HEK293 (cell line): ENCODE measurements around the gene WNT11.

Experiments used
- CTCF ChIA-PET: fragments of 350-600 bp; formaldehyde crosslinking; extraction: SDS; loops from one replicate; lab custom pipeline; 2021; ENCODE audit warnings: antibody characterized with exemption; lab: Yijun Ruan, JAX
- POLR2A ChIA-PET: fragments of 300-600 bp; formaldehyde crosslinking; extraction: SDS; loops from one replicate; lab custom pipeline; 2020; ENCODE audit warnings: antibody characterized with exemption, inconsistent platforms; lab: Yijun Ruan, JAX
- H3K27ac ChIP-seq: fragments of 200-500 bp; sonication (Bioruptor generic); 2 replicates; pipeline ENCODE4 v1.5.1; 2014; ENCODE audit warnings: low read depth, low read length, control low read depth, inconsistent platforms; ENCODE audit errors: extremely low read depth
- H3K36me3 ChIP-seq, 2 experiments: fragments of 200-500 bp in 1 of 2; sonication (Bioruptor generic) in 1 of 2; 1 replicate in 1 of 2; 2 replicates in 1 of 2; pipeline ENCODE4 v1.5.1; 2014 to 2017; ENCODE audit warnings: inconsistent platforms in 2 of 2, low read length in 2 of 2; ENCODE audit not compliant: control insufficient read depth in 2 of 2, insufficient read depth in 1 of 2
- H3K4me1 ChIP-seq: fragments of 200-500 bp; sonication (Bioruptor generic); 2 replicates; pipeline ENCODE4 v1.5.1; 2014; ENCODE audit warnings: mild to moderate bottlenecking, low read length, inconsistent platforms; ENCODE audit not compliant: control insufficient read depth, insufficient read depth
- H3K4me3 ChIP-seq: 2 replicates; pipeline ENCODE4 v1.5.1; 2011; ENCODE audit warnings: low read depth, mild to moderate bottlenecking, control low read depth, low read length, moderate library complexity
- H3K9me3 ChIP-seq: fragments of 200-500 bp; sonication (Bioruptor generic); 2 replicates; pipeline ENCODE4 v1.5.1; 2014; ENCODE audit warnings: low read depth, low read length, inconsistent platforms; ENCODE audit not compliant: control insufficient read depth, insufficient read depth
- GLIS2 ChIP-seq: fragments of 450-650 bp; formaldehyde crosslinking; IDR thresholded peaks from 2 replicates; pipeline ENCODE4 v1.5.1; 2016; ENCODE audit warnings: missing biosample characterization, missing genetic modification characterization
- SCRT1 ChIP-seq: fragments of 450-650 bp; formaldehyde crosslinking; IDR thresholded peaks from 2 replicates; pipeline ENCODE4 v1.5.1; 2016; ENCODE audit warnings: missing biosample characterization, missing genetic modification characterization, borderline replicate concordance
- ZIC2 ChIP-seq: fragments of 450-650 bp; formaldehyde crosslinking; IDR thresholded peaks from 2 replicates; pipeline ENCODE4 v1.5.1; 2016; ENCODE audit warnings: missing biosample characterization, missing genetic modification characterization
- ZNF2 ChIP-seq: fragments of 450-650 bp; formaldehyde crosslinking; IDR thresholded peaks from 2 replicates; pipeline ENCODE4 v1.5.1; 2016; ENCODE audit warnings: missing biosample characterization, missing genetic modification characterization
- ZNF366 ChIP-seq: fragments of 450-650 bp; formaldehyde crosslinking; conservative IDR thresholded peaks from 2 replicates; pipeline ENCODE4 v1.5.1; 2016; ENCODE audit warnings: missing biosample characterization, missing genetic modification characterization
- ZNF37A ChIP-seq: fragments of 450-650 bp; IDR thresholded peaks from 2 replicates; pipeline ENCODE4 v1.5.1; 2018; ENCODE audit warnings: missing biosample characterization, missing genetic modification characterization
- ZNF473 ChIP-seq: fragments of 450-650 bp; formaldehyde crosslinking; IDR thresholded peaks from 2 replicates; pipeline ENCODE4 v1.5.1; 2017; ENCODE audit warnings: missing biosample characterization, missing genetic modification characterization
- ZNF530 ChIP-seq: fragments of 450-650 bp; formaldehyde crosslinking; IDR thresholded peaks from 2 replicates; pipeline ENCODE4 v1.5.1; 2016; ENCODE audit warnings: low read depth, missing biosample characterization, missing genetic modification characterization
- ZNF624 ChIP-seq: fragments of 450-650 bp; formaldehyde crosslinking; IDR thresholded peaks from 2 replicates; pipeline ENCODE4 v1.5.1; 2017; ENCODE audit warnings: missing biosample characterization, missing genetic modification characterization
- ZNF792 ChIP-seq: fragments of 450-650 bp; formaldehyde crosslinking; IDR thresholded peaks from 2 replicates; pipeline ENCODE4 v1.5.1; 2016; ENCODE audit warnings: missing biosample characterization, missing genetic modification characterization
- ZSCAN30 ChIP-seq: fragments of 450-650 bp; IDR thresholded peaks from 2 replicates; pipeline ENCODE4 v1.5.1; 2018; ENCODE audit warnings: missing biosample characterization, mild to moderate bottlenecking, missing genetic modification characterization, moderate library complexity
- TF ChIP-seq, protein P1 (sequence below): fragments of 450-650 bp; IDR thresholded peaks from 2 replicates; pipeline ENCODE4 v1.5.1; 2018; ENCODE audit warnings: missing biosample characterization, missing genetic modification characterization
- TF ChIP-seq, protein P2 (sequence below): fragments of 450-650 bp; formaldehyde crosslinking; optimal IDR thresholded peaks from 2 replicates; pipeline ENCODE3; 2016; ENCODE audit warnings: missing biosample characterization, mild to moderate bottlenecking, missing genetic modification characterization
- TF ChIP-seq, protein P3 (sequence below): fragments of 450-650 bp; formaldehyde crosslinking; IDR thresholded peaks from 2 replicates; pipeline ENCODE4 v1.5.1; 2016; ENCODE audit warnings: missing biosample characterization, missing genetic modification characterization
- TF ChIP-seq, protein P4 (sequence below): fragments of 450-650 bp; formaldehyde crosslinking; IDR thresholded peaks from 2 replicates; pipeline ENCODE4 v1.5.1; 2016; ENCODE audit warnings: missing biosample characterization, missing genetic modification characterization
- TF ChIP-seq, protein P5 (sequence below): fragments of 450-650 bp; formaldehyde crosslinking; IDR thresholded peaks from 2 replicates; pipeline ENCODE4 v1.5.1; 2016; ENCODE audit warnings: missing biosample characterization, missing genetic modification characterization

The WNT11 gene

GRCh38 chr11:76153571-76153923 is 52.8 kb downstream of the WNT11 start:
- CTCF ChIA-PET, result interaction anchor here (0.7 to 3.2 kb wide), 4 partner anchors 54 to 280 kb away, joined by 3 to 86 read pairs (median 3); no protein-coding TSS in a partner anchor
- no peaks in the 10 kb centered on the region for H3K36me3 ChIP-seq

GRCh38 chr11:76152741-76153570 is 53.3 kb downstream of the WNT11 start:
- H3K27ac ChIP-seq, result no peak overlapping the region
- CTCF ChIA-PET, result interaction anchor here (0.6 to 3.2 kb wide), 44 partner anchors 8 to 525 kb away, joined by 3 to 86 read pairs (median 5); no protein-coding TSS in a partner anchor
- H3K9me3 ChIP-seq, result no peaks in the 10 kb centered on the region
- POLR2A ChIA-PET, result interaction anchor here (0.6 to 1.2 kb wide), 3 partner anchors 13 to 484 kb away, joined by 3 to 10 read pairs (median 5); partner anchors contain the start of gene MAP6
- no peaks in the 10 kb centered on the region for H3K36me3 ChIP-seq
- H3K4me3 ChIP-seq, result no peak overlapping the region
- TF ChIP-seq, protein P1, sequence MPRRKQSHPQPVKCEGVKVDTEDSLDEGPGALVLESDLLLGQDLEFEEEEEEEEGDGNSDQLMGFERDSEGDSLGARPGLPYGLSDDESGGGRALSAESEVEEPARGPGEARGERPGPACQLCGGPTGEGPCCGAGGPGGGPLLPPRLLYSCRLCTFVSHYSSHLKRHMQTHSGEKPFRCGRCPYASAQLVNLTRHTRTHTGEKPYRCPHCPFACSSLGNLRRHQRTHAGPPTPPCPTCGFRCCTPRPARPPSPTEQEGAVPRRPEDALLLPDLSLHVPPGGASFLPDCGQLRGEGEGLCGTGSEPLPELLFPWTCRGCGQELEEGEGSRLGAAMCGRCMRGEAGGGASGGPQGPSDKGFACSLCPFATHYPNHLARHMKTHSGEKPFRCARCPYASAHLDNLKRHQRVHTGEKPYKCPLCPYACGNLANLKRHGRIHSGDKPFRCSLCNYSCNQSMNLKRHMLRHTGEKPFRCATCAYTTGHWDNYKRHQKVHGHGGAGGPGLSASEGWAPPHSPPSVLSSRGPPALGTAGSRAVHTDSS (tag by site-specific recombination), result no peak
- TF ChIP-seq ZNF530 (tag by site-specific recombination), result no peak
- TF ChIP-seq SCRT1, result no peak
- TF ChIP-seq, protein P2, sequence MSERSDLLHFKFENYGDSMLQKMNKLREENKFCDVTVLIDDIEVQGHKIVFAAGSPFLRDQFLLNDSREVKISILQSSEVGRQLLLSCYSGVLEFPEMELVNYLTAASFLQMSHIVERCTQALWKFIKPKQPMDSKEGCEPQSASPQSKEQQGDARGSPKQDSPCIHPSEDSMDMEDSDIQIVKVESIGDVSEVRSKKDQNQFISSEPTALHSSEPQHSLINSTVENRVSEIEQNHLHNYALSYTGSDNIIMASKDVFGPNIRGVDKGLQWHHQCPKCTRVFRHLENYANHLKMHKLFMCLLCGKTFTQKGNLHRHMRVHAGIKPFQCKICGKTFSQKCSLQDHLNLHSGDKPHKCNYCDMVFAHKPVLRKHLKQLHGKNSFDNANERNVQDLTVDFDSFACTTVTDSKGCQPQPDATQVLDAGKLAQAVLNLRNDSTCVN (tag by site-specific recombination), result no peak
- TF ChIP-seq, protein P3, sequence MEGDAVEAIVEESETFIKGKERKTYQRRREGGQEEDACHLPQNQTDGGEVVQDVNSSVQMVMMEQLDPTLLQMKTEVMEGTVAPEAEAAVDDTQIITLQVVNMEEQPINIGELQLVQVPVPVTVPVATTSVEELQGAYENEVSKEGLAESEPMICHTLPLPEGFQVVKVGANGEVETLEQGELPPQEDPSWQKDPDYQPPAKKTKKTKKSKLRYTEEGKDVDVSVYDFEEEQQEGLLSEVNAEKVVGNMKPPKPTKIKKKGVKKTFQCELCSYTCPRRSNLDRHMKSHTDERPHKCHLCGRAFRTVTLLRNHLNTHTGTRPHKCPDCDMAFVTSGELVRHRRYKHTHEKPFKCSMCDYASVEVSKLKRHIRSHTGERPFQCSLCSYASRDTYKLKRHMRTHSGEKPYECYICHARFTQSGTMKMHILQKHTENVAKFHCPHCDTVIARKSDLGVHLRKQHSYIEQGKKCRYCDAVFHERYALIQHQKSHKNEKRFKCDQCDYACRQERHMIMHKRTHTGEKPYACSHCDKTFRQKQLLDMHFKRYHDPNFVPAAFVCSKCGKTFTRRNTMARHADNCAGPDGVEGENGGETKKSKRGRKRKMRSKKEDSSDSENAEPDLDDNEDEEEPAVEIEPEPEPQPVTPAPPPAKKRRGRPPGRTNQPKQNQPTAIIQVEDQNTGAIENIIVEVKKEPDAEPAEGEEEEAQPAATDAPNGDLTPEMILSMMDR (tag by site-specific recombination), result no peak
- TF ChIP-seq GLIS2, result no peak
- 0 out of 2 replicates have a peak, but pooled peaks have one; percentile 16 for TF ChIP-seq ZIC2 (tag by site-specific recombination)
- TF ChIP-seq ZNF366 (tag by site-specific recombination), result no peak
- H3K4me1 ChIP-seq, result no peaks in the 10 kb centered on the region

More at GRCh38 chr11:76153571-76153923, 52.8 kb downstream of the WNT11 start:
- Histone ChIP-seq H3K4me1 (no peaks in the 10 kb centered on the region), H3K27ac (no peak overlapping the region), H3K9me3 (no peaks in the 10 kb centered on the region)
- POLR2A ChIA-PET, result no interaction called here
- no peak for TF ChIP-seq ZNF37A (tag by site-specific recombination)
- TF ChIP-seq, all 188 proteins: peak for 0
- H3K4me3 ChIP-seq, result no peak overlapping the region

GRCh38 chr11:76152086-76152681 is 54.1 kb downstream of the WNT11 start:
- H3K4me3 ChIP-seq, result no peak overlapping the region
- H3K36me3 ChIP-seq, result no peaks in the 10 kb centered on the region
- CTCF ChIA-PET, result interaction anchor here (0.6 to 3.2 kb wide), 64 partner anchors 9 to 1314 kb away, joined by 3 to 86 read pairs (median 4); no protein-coding TSS in a partner anchor
- POLR2A ChIA-PET, result interaction anchor here (0.6 to 1.2 kb wide), 4 partner anchors 13 to 483 kb away, joined by 3 to 10 read pairs (median 4); partner anchors contain the start of gene MAP6
- no peaks in the 10 kb centered on the region for H3K9me3 ChIP-seq
- no peaks in the 10 kb centered on the region for H3K4me1 ChIP-seq
- H3K27ac ChIP-seq, result no peak overlapping the region
- no peak for TF ChIP-seq ZNF624 (tag by site-specific recombination)
- TF ChIP-seq ZNF473 (tag by site-specific recombination), result no peak
- TF ChIP-seq, protein P2 (tag by site-specific recombination), result peak; percentile 15
- TF ChIP-seq ZSCAN30, result peak; percentile 64; the same call in 1 of the 2 replicates
- peak; percentile 60; the same call in 1 of the 2 replicates for TF ChIP-seq ZNF2 (tag by site-specific recombination)
- no peak for TF ChIP-seq ZNF792 (tag by site-specific recombination)
- TF ChIP-seq, protein P3 (tag by site-specific recombination), result peak; percentile 87
- TF ChIP-seq, protein P4, sequence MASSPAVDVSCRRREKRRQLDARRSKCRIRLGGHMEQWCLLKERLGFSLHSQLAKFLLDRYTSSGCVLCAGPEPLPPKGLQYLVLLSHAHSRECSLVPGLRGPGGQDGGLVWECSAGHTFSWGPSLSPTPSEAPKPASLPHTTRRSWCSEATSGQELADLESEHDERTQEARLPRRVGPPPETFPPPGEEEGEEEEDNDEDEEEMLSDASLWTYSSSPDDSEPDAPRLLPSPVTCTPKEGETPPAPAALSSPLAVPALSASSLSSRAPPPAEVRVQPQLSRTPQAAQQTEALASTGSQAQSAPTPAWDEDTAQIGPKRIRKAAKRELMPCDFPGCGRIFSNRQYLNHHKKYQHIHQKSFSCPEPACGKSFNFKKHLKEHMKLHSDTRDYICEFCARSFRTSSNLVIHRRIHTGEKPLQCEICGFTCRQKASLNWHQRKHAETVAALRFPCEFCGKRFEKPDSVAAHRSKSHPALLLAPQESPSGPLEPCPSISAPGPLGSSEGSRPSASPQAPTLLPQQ (tag by site-specific recombination), result peak; percentile 67
- TF ChIP-seq, protein P5, sequence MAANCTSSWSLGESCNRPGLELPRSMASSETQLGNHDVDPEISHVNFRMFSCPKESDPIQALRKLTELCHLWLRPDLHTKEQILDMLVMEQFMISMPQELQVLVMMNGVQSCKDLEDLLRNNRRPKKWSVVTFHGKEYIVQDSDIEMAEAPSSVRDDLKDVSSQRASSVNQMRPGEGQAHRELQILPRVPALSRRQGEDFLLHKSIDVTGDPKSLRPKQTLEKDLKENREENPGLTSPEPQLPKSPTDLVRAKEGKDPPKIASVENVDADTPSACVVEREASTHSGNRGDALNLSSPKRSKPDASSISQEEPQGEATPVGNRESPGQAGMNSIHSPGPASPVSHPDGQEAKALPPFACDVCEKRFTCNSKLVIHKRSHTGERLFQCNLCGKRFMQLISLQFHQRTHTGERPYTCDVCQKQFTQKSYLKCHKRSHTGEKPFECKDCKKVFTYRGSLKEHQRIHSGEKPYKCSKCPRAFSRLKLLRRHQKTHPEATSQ, result no peak
